Fibroblast of skin of right quadriceps (primary cell): ENCODE measurements around the gene TM4SF4.

Source experiments
- DNase-seq: peaks from one replicate; pipeline ENCODE4 v3.0.0-alpha.2; 2013

Gene TM4SF4

GRCh38 chr3:149455989-149456388 lies 18.5 kb upstream of the TM4SF4 start:
- no peak for DNase-seq

GRCh38 chr3:149459491-149460059 lies 14.9 kb upstream of the TM4SF4 start:
- no peak for DNase-seq

- no peak for DNase-seq
Observed at GRCh38 chr3:149460117-149460516, 14.4 kb upstream of the TM4SF4 start.

GRCh38 chr3:149462051-149462450 lies 12.4 kb upstream of the TM4SF4 start:
- DNase-seq: no peak

- DNase-seq: peak; percentile 35
Observed at GRCh38 chr3:149462581-149463011, 11.9 kb upstream of the TM4SF4 start.

- no peak for DNase-seq
Observed at GRCh38 chr3:149463921-149464320, 10.6 kb upstream of the TM4SF4 start.

GRCh38 chr3:149464542-149465328 lies 9.8 kb upstream of the TM4SF4 start:
- peak; percentile 37 for DNase-seq

- DNase-seq: no peak
Observed at GRCh38 chr3:149465351-149465883, 9.1 kb upstream of the TM4SF4 start.

- DNase-seq: peak; percentile 95
Observed at GRCh38 chr3:149466192-149466591, 8.3 kb upstream of the TM4SF4 start.

GRCh38 chr3:149468504-149469212 lies 5.8 kb upstream of the TM4SF4 start:
- DNase-seq: no peak

GRCh38 chr3:149470381-149470780 lies 4.1 kb upstream of the TM4SF4 start:
- no peak for DNase-seq

GRCh38 chr3:149472030-149472797 lies 2.3 kb upstream of the TM4SF4 start:
- DNase-seq: peak; percentile 51

- peak; percentile 86 for DNase-seq
Observed at GRCh38 chr3:149473357-149474249, 894 bp upstream of the TM4SF4 start.

- no peak for DNase-seq
Observed at GRCh38 chr3:149475451-149476060, 1.1 kb downstream of the TM4SF4 start.

GRCh38 chr3:149476225-149476624 lies 1.7 kb downstream of the TM4SF4 start:
- no peak for DNase-seq

GRCh38 chr3:149479621-149480325 lies 5.3 kb downstream of the TM4SF4 start:
- no peak for DNase-seq

GRCh38 chr3:149480326-149481017 lies 6.0 kb downstream of the TM4SF4 start:
- DNase-seq: peak; percentile 81

GRCh38 chr3:149481056-149481455 lies 6.6 kb downstream of the TM4SF4 start:
- DNase-seq: no peak

- DNase-seq: no peak
Observed at GRCh38 chr3:149481491-149481890, 7.0 kb downstream of the TM4SF4 start.

GRCh38 chr3:149486726-149487125 lies 12.2 kb downstream of the TM4SF4 start:
- DNase-seq: no peak
